ENCODE measurements around the gene IRF7.

The IRF7 gene

DNA sequence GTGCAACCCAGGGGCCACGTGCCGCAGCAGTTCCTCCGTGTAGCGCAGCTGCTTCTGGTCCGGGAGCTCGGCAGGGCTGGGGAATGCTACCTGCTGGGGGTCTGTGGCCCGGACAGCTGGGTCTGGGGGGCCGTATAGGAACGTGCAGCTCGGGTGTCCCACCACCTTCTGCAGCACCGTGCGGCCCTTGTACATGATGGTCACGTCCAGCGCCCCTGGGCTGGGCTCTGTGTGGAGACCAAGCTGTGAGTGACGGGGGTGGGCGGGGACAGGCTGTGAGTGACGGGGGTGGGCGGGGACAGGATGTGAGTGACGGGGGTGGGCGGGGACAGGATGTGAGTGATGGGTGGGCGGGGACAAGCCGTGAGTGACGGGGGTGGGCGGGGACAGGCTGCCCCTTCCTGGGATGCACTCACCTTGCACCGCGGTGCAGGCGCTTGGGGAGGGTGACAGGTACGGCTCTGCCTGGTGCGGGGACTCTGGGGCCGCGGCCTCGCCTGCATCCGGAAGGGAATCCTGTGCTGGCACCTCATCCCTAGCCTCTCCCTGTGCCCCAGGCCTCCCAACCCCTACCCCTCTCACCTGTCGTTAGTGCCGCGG lies 2.3 kb downstream of the IRF7 start:
- TF ChIP-seq EP300 (IDR thresholded peaks at IDR 0.05; ENCODE audit: borderline replicate concordance) (no peak), CREB1 (IDR thresholded peaks at IDR 0.05; ENCODE audit: low read depth) (no peak), EGR1 (IDR thresholded peaks at IDR 0.05) (no peak), TCF12 (IDR thresholded peaks at IDR 0.05; ENCODE audit: low read depth) (no peak), NFIC (IDR thresholded peaks at IDR 0.05) (no peak)
- TF ChIP-seq, protein P1, sequence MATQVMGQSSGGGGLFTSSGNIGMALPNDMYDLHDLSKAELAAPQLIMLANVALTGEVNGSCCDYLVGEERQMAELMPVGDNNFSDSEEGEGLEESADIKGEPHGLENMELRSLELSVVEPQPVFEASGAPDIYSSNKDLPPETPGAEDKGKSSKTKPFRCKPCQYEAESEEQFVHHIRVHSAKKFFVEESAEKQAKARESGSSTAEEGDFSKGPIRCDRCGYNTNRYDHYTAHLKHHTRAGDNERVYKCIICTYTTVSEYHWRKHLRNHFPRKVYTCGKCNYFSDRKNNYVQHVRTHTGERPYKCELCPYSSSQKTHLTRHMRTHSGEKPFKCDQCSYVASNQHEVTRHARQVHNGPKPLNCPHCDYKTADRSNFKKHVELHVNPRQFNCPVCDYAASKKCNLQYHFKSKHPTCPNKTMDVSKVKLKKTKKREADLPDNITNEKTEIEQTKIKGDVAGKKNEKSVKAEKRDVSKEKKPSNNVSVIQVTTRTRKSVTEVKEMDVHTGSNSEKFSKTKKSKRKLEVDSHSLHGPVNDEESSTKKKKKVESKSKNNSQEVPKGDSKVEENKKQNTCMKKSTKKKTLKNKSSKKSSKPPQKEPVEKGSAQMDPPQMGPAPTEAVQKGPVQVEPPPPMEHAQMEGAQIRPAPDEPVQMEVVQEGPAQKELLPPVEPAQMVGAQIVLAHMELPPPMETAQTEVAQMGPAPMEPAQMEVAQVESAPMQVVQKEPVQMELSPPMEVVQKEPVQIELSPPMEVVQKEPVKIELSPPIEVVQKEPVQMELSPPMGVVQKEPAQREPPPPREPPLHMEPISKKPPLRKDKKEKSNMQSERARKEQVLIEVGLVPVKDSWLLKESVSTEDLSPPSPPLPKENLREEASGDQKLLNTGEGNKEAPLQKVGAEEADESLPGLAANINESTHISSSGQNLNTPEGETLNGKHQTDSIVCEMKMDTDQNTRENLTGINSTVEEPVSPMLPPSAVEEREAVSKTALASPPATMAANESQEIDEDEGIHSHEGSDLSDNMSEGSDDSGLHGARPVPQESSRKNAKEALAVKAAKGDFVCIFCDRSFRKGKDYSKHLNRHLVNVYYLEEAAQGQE (IDR thresholded peaks at IDR 0.05; ENCODE audit: low read depth), result no peak

DNA sequence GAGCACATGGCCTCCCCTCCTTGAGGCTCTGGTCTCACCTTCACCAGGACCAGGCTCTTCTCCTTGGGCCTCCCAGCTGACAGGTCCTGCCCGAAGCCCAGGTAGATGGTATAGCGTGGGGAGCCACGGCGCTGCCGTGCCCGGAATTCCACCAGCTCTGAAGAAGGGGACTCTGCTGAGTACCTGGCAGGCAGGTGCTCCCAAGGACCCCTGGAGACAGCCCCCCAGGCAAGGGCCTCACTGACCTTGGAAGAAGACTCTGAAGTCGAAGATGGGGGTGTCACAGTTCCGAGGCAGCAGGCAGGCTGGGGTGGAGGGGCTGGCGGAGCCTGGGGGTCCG lies 2.8 kb downstream of the IRF7 start:
- no peak for TF ChIP-seq TAF1 (IDR thresholded peaks at IDR 0.05; ENCODE audit: low read depth)
- TF ChIP-seq, protein P2, sequence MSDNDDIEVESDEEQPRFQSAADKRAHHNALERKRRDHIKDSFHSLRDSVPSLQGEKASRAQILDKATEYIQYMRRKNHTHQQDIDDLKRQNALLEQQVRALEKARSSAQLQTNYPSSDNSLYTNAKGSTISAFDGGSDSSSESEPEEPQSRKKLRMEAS (IDR thresholded peaks at IDR 0.05), result peak; percentile 58; the same call in 1 of the 2 replicates

DNA sequence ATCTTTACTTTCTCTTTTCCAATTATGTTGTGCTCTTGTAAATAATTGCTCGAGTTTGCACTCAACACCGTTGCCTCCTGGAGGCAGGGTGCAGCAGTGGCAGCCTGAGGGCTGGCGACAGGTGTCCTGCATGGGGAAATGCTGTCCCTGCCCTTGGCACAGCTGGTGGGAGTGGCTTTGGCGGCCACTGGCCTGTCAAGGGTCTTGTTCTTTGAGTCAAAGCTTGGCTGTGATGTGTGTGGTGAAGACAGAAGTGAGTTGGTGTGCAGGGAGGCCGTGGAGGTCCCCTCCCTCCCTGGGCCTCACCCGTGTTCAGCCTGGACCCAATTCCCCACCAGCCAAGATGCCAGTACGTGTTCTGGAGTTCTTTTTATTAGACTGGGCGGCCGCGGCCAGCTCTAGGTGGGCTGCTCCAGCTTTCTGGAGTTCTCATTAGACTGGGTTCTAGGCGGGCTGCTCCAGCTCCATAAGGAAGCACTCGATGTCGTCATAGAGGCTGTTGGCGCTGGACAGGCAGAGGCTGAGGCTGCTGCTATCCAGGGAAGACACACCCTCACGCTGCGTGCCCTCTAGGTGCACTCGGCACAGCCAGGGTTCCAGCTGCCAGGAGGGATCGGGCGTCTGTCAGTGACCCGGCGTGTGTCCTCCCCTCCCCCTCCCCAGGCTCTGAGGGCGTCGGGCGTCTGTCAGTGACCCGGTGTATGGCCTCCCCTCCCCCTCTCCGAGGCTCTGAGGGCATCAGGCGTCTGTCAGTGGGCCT lies 3.4 kb downstream of the IRF7 start:
- TF ChIP-seq USF1 (IDR thresholded peaks at IDR 0.05) (no peak), CREB1 (IDR thresholded peaks at IDR 0.05; ENCODE audit: low read depth) (no peak), EGR1 (IDR thresholded peaks at IDR 0.05) (no peak), EP300 (IDR thresholded peaks at IDR 0.05; ENCODE audit: borderline replicate concordance) (no peak)

GRCh38 chr11:611001-611996 lies 4.5 kb downstream of the IRF7 start:
- no peak for TF ChIP-seq TAF1 (IDR thresholded peaks at IDR 0.05; ENCODE audit: low read depth)
- TF ChIP-seq EGR1 (IDR thresholded peaks at IDR 0.05), result no peak
- no peak for TF ChIP-seq FOXM1 (IDR thresholded peaks at IDR 0.05; ENCODE audit: borderline replicate concordance, low read depth)
- no peak for TF ChIP-seq TEAD4 (IDR thresholded peaks at IDR 0.05)
- TF ChIP-seq EP300 (IDR thresholded peaks at IDR 0.05; ENCODE audit: borderline replicate concordance), result no peak
- TF ChIP-seq YY1 (IDR thresholded peaks at IDR 0.05; ENCODE audit: low read depth), result no peak
- TF ChIP-seq, protein P2 (IDR thresholded peaks at IDR 0.05), result no peak
- TF ChIP-seq ZBTB7A (IDR thresholded peaks at IDR 0.05; ENCODE audit: low read depth), result no peak
- TF ChIP-seq CEBPB (IDR thresholded peaks at IDR 0.05), result no peak
- TF ChIP-seq NFIC (IDR thresholded peaks at IDR 0.05), result no peak
- TF ChIP-seq TCF12 (IDR thresholded peaks at IDR 0.05; ENCODE audit: low read depth), result no peak
- TF ChIP-seq, protein P1 (IDR thresholded peaks at IDR 0.05; ENCODE audit: low read depth), result no peak
- TF ChIP-seq USF1 (IDR thresholded peaks at IDR 0.05), result no peak
- TF ChIP-seq RAD21 (IDR thresholded peaks at IDR 0.05; ENCODE audit: low read depth), result no peak

DNA sequence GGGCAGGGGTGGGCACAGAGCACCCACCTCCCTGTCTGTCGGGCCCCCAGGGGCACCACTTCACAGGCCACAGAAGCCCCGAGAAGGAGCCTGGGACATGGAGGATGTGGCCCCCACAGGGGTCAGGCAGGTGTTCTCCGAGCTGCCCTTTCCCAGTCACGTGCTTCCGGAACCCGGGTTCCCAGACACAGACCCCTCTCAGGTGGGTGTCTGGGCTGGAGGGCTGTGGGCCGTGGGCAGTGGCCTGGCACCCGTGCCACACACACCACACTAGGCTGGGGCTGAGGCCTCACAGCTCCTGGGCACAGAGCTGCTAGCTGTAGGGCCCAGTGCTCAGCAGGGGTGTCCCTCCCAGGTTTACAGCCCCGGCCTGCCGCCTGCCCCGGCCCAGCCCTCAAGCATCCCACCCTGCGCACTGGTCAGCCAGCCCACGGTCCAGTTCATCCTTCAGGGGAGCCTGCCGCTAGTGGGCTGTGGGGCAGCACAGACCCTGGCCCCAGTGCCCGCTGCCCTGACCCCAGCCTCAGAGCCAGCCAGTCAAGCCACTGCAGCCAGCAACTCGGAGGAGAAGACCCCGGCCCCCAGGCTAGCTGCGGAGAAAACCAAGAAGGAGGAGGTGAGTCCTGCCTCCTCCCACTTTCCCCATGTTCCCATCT lies 5.5 kb downstream of the IRF7 start:
- no peak for TF ChIP-seq YY1 (IDR thresholded peaks at IDR 0.05; ENCODE audit: low read depth)
- TF ChIP-seq EP300 (IDR thresholded peaks at IDR 0.05; ENCODE audit: borderline replicate concordance), result no peak
- no peak for TF ChIP-seq ZBTB7A (IDR thresholded peaks at IDR 0.05; ENCODE audit: low read depth)
- TF ChIP-seq USF1 (IDR thresholded peaks at IDR 0.05), result no peak
- TF ChIP-seq TCF12 (IDR thresholded peaks at IDR 0.05; ENCODE audit: low read depth), result no peak
- TF ChIP-seq CEBPB (IDR thresholded peaks at IDR 0.05), result no peak
